Measurements from ENCODE around the gene MBNL1.

GRCh38 chr3:152322756-152323155, 54.0 kb downstream of the MBNL1 start:
- TF ChIP-seq CTCF (IDR thresholded peaks at IDR 0.05) (no peak), POLR2A (IDR thresholded peaks at IDR 0.05) (no peak)
